Activated naive CD4-positive, alpha-beta T cell treated with anti-CD3 and anti-CD28 coated beads, Interleukin-2, amount 50 U/mL, for 24 hours (primary cell): ENCODE results near the gene PRXL2A.
"Not testable (repeated sequence)": the region's sequence is repeated elsewhere in the genome, so short reads cannot be mapped to it uniquely, and the experiment has no call there.

Source experiments
- H3K27ac Mint-ChIP-seq: one replicate; pipeline ENCODE4 v1.8.0; 2021; ENCODE audit warnings: mild to moderate bottlenecking, mixed read lengths
- H3K27me3 Mint-ChIP-seq: one replicate; pipeline ENCODE4 v1.8.0; 2021; ENCODE audit warnings: mixed read lengths
- H3K36me3 Mint-ChIP-seq: one replicate; pipeline ENCODE4 v1.8.0; 2021; ENCODE audit warnings: mixed read lengths
- H3K4me1 Mint-ChIP-seq: one replicate; pipeline ENCODE4 v1.8.0; 2021; ENCODE audit warnings: mixed read lengths
- H3K4me3 Mint-ChIP-seq: one replicate; pipeline ENCODE4 v1.8.0; 2021; ENCODE audit warnings: mild to moderate bottlenecking, mixed read lengths
- H3K9me3 Mint-ChIP-seq: one replicate; pipeline ENCODE4 v1.8.0; 2021; ENCODE audit warnings: mixed read lengths

The PRXL2A gene

DNA sequence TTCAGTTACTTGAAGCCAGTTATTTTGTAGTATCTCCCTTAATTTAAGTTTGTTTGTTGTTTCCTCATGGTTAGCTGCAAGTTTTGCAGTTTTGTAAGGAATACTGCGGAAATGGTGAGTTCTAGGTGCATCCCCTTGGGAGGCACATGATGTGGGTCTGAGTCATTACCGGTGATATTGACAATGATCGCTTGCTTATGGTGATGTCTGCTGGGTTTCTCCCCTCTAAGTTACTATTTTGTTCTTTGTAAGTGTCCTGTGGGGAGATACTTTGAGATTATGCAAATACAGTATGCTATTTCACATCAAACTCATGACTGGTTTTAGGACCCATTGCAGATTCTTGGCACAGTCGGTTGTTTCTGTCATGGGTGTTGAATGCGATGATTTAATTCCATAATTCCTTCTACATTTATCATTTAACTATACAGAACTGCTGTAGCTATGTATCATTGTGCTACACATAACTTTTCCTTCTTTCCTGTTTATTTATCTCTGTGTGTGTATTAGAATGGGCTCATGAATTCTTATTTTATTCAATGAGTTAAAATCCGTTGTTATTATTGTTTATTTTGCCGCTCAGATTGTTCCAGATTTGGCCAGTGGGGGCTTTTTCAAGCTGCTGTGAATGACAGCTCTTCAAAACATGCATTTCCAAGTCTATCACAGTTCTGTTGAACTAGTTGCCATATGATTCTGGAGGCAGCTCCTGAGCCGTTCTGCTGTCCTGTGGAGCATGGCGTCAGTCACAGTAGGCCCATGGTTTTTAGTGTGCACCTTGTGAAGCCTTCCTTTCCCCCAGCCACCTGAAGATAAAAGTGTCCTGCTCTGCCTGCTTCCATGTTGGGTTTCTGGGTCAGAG, 64.1 kb downstream of the PRXL2A start:
- H3K27me3 Mint-ChIP-seq = no peaks in the 10 kb centered on the region
- H3K4me3 Mint-ChIP-seq = peak overlapping the region; percentile 45
- peaks cover 5% of the 10 kb centered on the region for H3K36me3 Mint-ChIP-seq
- H3K27ac Mint-ChIP-seq = peak overlapping the region; percentile 98
- H3K4me1 Mint-ChIP-seq = peaks cover 93% of the 10 kb centered on the region
- no peaks in the 10 kb centered on the region for H3K9me3 Mint-ChIP-seq

DNA sequence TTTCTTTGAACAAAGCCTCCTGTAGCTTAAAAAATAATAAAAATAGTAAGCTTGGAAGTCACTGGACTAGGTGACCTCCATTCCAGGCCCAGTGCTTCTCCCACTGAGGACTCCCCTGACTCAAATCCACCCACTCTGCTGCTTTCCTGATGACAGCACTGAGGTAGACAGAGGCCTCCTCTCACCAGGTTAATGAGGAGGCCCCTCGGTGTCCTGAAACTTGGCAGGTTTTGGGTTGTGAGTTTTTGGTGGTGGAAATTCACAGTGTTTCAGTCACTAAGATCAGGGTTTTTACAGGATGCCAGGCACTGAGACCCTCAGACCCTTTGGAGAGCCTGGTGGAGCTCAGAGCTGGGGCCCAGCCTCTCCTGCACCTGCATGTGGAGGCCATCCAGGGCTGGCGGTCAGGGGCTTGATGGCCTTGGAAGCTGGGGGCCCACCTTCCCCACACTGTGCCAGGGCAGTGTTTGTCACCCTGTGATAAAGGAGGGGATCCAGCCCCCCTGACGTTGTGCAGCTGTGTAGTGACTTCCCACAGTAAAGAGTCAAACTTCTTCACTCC, 64.8 kb downstream of the PRXL2A start:
- Mint-ChIP-seq H3K27ac (peak overlapping the region; percentile 98), H3K4me3 (peak overlapping the region; percentile 45), H3K36me3 (peaks cover 10% of the 10 kb centered on the region), H3K9me3 (peaks cover 4% of the 10 kb centered on the region), H3K4me1 (peaks cover 93% of the 10 kb centered on the region), H3K27me3 (no peaks in the 10 kb centered on the region)

DNA sequence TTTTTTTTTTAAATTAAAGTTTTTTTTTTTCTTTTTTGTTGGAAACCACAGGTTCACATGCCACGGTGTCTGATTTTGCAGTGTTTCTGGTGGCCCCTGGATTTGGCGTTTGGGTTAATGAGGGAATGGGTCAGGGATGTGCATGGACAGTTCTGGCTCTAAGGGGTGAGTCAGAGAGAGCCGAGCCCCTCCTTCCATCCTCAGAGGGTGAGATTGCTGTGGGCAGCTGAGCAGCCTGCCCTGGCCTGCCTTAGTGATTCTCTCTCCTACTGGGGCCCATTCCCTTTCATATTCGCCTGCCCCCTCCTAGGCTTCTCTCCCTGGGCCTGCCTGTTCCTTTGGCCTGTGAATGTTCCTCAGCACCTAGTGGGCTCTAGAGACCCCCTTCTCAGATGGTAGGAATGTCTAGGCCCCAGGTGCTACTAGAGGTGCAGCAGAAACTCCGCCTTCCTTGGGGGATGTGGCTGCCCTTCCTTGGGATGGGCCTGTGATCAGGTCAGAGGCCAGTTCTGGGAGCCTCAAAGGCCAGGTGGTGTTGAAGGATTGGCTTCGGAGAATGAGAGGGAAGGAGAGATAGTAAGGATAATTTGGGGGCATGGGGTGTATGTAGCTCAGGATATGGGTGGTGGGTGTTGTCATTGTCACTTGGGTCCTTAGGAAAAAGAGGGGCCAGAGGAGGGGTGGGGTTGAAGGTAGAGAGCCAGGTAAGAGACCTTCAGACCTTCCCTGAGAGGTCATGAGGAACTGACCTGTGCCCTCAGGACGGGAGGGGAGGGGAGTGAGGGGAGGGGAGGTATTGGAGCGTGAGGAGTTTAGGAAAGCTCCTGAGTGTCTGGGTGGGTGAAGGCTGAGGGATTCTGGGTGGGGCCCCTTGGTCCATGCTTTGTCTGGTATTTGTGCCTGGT, 65.6 kb downstream of the PRXL2A start:
- Mint-ChIP-seq H3K9me3 (peaks cover 5% of the 10 kb centered on the region), H3K36me3 (peaks cover 13% of the 10 kb centered on the region), H3K27me3 (no peaks in the 10 kb centered on the region), H3K4me1 (peaks cover 91% of the 10 kb centered on the region), H3K27ac (peak overlapping the region; percentile 98), H3K4me3 (peak overlapping the region; percentile 45)

DNA sequence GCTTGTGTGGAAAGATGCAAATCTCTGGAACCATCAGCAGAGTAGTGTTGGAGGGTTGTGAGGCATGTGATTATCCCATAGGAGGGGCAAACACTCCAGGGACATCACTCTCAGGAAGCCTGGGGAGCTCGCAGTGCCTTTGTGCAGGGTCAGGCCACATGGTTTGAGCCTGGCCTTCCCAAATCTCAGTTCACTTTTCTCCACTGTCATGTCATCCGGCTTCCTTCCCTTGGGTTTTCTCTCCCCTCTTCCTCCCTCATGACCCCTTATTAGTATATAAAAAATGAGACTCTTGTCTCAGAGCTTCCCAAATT, 66.2 kb downstream of the PRXL2A start:
- Mint-ChIP-seq H3K4me1 (peaks cover 85% of the 10 kb centered on the region), H3K27me3 (no peaks in the 10 kb centered on the region), H3K4me3 (peak overlapping the region; percentile 45), H3K9me3 (peaks cover 5% of the 10 kb centered on the region), H3K27ac (peak overlapping the region; percentile 98), H3K36me3 (peaks cover 13% of the 10 kb centered on the region)

DNA sequence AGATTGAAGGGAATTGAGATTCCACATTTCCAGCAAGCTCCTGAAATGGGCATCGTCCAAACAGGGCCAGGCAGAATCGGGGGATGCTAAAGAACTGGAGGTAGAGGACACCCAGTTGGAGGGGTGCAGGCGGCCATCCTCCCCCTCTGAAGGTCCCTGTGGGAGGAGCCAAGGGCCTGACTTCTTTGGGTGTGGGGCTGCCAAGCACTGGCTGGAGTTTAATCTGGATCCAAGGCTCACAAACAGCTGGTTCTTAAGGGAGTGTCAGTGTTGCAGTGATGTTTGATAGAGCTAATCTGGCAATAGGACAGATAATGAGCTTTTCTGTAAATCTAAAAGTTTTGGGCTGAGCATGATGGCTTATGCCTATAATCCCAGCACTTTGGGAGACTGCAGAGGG, 66.6 kb downstream of the PRXL2A start:
- H3K4me1 Mint-ChIP-seq = peaks cover 82% of the 10 kb centered on the region
- H3K27me3 Mint-ChIP-seq = no peaks in the 10 kb centered on the region
- H3K4me3 Mint-ChIP-seq = peak overlapping the region; percentile 15
- peaks cover 13% of the 10 kb centered on the region for H3K36me3 Mint-ChIP-seq
- H3K27ac Mint-ChIP-seq = peak overlapping the region; percentile 98
- peaks cover 5% of the 10 kb centered on the region for H3K9me3 Mint-ChIP-seq

DNA sequence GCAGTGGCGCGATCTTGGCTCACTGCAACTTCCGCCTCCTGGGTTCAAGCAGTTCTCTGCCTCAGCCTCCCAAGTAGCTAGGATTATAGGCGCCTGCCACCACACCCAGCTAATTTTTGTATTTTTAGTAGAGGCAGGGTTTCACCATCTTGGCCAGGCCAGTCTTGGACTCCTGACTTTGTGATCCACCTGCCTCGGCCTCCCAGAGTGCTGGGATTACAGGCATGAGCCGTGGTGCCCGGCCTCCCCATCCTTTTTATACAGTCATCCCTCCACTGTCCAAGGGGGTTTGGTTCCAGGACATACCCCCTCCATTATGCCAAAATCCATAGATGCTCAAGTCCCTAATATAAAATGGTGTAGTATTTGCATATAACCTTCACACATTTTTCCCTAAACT, 67.3 kb downstream of the PRXL2A start:
- Mint-ChIP-seq H3K27ac (peak overlapping the region; percentile 87), H3K4me3 (peak overlapping the region; percentile 49), H3K4me1 (peaks cover 82% of the 10 kb centered on the region), H3K36me3 (peaks cover 15% of the 10 kb centered on the region)
- not testable (repeated sequence) for H3K27me3 Mint-ChIP-seq, H3K9me3 Mint-ChIP-seq

DNA sequence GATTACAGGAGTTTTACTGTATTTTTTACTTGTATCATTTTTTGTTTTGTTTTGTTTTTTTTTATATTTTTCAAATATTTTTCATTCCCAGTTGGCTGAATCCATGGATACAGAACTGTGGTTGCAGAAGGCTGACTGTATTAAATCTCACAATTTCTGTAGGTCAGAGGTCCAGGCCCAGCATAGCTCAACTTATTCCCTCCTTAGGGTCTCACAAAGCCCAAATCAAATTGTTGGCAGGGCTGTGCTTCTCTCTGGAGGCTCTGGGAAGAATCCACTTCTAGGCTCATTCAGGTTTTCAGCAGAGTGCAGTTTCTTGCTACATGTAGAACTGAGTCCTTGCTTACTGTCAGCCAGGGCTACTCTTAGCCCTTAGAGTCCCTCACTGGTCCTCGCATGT, 68.3 kb downstream of the PRXL2A start:
- Mint-ChIP-seq H3K9me3 (peaks cover 5% of the 10 kb centered on the region), H3K4me3 (no peak overlapping the region), H3K36me3 (peaks cover 17% of the 10 kb centered on the region), H3K27me3 (no peaks in the 10 kb centered on the region), H3K4me1 (peaks cover 80% of the 10 kb centered on the region), H3K27ac (peak overlapping the region; percentile 95)

DNA sequence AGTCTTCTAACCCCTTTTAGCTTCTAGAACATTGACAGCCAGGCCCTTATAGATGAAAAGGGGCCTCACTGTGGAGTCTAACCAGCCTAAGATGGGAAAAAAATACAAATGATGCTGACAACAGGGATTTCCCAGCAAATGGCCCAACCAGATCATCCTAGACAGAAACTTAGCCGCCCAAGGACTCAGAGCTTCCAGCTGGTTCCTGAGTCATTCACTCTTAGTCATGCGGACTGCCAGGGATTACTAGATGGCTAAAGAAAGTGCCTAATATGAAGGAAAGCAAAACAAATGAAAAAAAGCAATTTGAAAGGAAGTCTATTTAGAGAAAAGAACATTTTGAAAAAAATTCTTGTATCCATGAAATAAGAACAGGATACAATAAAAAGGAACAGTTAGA, 69.5 kb downstream of the PRXL2A start:
- H3K9me3 Mint-ChIP-seq = peaks cover 5% of the 10 kb centered on the region

DNA sequence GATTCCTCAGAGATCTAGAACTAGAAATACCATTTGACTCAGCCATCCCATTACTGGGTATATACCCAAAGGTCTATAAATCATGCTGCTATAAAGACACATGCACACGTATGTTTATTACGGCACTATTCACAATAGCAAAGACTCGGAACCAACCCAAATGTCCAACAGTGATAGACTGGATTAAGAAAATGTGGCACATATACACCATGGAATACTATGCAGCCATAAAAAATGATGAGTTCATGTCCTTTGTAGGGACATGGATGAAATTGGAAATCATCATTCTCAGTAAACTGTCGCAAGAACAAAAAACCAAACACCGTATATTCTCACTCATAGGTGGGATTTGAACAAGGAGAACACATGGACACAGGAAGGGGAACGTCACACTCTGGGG, 72.0 kb downstream of the PRXL2A start:
- H3K4me3 Mint-ChIP-seq, H3K27me3 Mint-ChIP-seq, H3K9me3 Mint-ChIP-seq: not testable (repeated sequence)
- Mint-ChIP-seq H3K36me3 (peaks cover 19% of the 10 kb centered on the region), H3K4me1 (peaks cover 78% of the 10 kb centered on the region), H3K27ac (peak overlapping the region; percentile 91)

More for the DNA sequence above, 69.5 kb downstream of the PRXL2A start:
- peaks cover 17% of the 10 kb centered on the region for H3K36me3 Mint-ChIP-seq
- peak overlapping the region; percentile 74 for H3K4me3 Mint-ChIP-seq
- peaks cover 79% of the 10 kb centered on the region for H3K4me1 Mint-ChIP-seq
- peak overlapping the region; percentile 95 for H3K27ac Mint-ChIP-seq
- H3K27me3 Mint-ChIP-seq = no peaks in the 10 kb centered on the region

DNA sequence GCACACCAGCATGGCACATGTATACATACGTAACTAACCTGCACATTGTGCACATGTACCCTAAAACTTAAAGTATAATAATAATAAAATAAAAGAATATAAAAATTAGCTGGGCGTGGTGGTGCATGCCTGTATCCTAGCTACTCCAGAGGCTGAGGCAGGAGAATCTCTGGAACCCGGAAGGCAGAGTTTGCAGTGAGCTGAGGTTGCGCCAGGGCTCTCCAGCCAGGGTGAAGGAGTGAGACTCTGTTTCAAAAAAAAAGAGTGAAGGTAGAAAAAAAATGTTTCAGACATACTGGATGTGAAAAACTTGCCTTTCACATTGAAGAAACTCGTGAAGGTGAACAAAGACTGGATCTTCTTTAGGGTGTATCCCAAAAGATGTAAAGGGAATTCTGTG, 72.5 kb downstream of the PRXL2A start:
- Mint-ChIP-seq H3K4me1 (peaks cover 78% of the 10 kb centered on the region), H3K4me3 (no peak overlapping the region), H3K9me3 (peaks cover 5% of the 10 kb centered on the region), H3K36me3 (peaks cover 19% of the 10 kb centered on the region), H3K27ac (peak overlapping the region; percentile 91), H3K27me3 (no peaks in the 10 kb centered on the region)

DNA sequence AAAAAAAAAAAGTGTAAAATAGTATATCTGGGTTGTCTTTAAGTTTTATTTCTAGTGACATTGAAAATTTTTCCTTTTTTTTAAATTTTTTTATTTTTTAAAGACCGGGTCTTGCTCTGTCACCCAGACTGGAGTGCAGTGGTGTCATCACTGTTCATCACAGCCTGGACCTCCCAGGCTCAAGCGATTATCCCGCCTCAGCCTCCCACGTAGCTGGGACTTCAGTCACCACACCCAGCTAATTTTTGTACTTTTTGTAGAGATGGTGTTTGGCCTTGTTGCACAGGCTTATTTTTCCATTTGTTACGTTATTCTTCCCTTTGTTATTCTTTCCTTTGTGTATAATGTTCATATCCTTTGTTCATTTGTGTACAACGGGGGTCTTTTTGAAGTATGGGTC, 75.9 kb downstream of the PRXL2A start:
- H3K9me3 Mint-ChIP-seq = no peaks in the 10 kb centered on the region
- H3K27me3 Mint-ChIP-seq = no peaks in the 10 kb centered on the region
- H3K36me3 Mint-ChIP-seq = peaks cover 9% of the 10 kb centered on the region
- peak overlapping the region; percentile 92 for H3K27ac Mint-ChIP-seq
- peaks cover 88% of the 10 kb centered on the region for H3K4me1 Mint-ChIP-seq
- peak overlapping the region; percentile 70 for H3K4me3 Mint-ChIP-seq

DNA sequence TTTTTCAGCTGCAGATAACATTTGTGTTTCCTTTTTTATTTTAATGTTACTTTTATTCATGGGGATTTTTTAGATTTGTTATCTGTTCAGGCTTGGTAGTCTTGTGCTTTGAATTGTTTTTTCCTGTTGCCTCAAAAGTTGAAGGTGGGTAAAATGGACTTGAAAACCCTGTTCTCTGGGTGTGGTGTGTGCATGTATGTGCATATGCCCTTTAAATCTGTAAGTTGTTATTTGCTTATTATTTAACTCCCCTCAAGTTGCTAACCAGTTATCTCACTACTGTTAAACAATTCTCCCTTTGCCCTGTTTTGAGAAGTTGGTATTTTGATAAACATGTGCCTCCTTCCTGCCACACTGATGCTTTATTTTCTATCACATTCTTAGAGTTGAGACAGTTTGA, 76.3 kb downstream of the PRXL2A start:
- no peaks in the 10 kb centered on the region for H3K9me3 Mint-ChIP-seq
- no peaks in the 10 kb centered on the region for H3K27me3 Mint-ChIP-seq
- peaks cover 11% of the 10 kb centered on the region for H3K36me3 Mint-ChIP-seq
- H3K27ac Mint-ChIP-seq = peak overlapping the region; percentile 92
- H3K4me3 Mint-ChIP-seq = peak overlapping the region; percentile 70
- peaks cover 93% of the 10 kb centered on the region for H3K4me1 Mint-ChIP-seq

DNA sequence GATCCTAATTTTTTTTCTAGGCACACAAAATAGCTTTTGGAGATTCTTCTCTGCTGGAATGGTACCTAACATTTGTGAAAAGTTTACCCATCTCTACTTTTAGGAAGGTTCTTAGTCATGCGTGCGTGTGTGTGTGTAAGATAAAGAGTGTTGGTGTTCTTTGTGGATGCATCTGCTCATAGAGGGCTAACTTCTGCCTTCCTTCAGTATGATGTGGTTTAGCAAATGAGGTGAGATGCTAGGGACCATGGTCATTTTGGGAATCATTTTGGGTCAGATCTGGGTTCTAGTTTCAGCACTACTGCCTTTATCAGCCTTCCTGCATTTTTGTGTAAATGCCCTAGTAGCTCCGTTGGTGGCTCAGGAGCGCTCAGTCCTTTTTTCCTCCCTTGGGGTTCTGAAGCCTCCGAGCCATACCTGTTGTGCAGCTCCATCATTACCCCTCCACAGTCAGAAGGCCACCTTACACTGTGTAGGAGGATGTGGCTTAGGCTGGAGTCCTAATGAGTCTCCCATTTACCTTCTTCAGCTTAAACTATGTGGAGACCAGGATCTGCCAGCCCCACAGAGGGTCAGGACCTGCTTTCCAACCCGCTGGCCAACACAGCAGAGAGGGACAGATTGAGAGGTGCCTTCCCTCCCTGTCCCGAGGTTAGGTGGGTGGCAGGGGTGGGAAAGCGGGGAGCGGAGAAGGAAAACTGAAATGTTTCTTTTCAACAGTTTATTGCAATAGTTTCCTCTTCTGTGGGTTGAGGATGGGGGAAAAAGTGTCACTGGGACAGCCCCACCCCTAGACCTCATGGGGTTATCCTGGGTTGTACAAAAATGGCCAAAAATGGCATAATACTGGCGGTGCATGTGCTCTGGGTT, 77.0 kb downstream of the PRXL2A start:
- peak overlapping the region; percentile 69 for H3K4me3 Mint-ChIP-seq
- H3K27me3 Mint-ChIP-seq = no peaks in the 10 kb centered on the region
- H3K9me3 Mint-ChIP-seq = peaks cover 4% of the 10 kb centered on the region
- peak overlapping the region; percentile 92 for H3K27ac Mint-ChIP-seq
- peaks cover 15% of the 10 kb centered on the region for H3K36me3 Mint-ChIP-seq
- peaks cover 96% of the 10 kb centered on the region for H3K4me1 Mint-ChIP-seq

DNA sequence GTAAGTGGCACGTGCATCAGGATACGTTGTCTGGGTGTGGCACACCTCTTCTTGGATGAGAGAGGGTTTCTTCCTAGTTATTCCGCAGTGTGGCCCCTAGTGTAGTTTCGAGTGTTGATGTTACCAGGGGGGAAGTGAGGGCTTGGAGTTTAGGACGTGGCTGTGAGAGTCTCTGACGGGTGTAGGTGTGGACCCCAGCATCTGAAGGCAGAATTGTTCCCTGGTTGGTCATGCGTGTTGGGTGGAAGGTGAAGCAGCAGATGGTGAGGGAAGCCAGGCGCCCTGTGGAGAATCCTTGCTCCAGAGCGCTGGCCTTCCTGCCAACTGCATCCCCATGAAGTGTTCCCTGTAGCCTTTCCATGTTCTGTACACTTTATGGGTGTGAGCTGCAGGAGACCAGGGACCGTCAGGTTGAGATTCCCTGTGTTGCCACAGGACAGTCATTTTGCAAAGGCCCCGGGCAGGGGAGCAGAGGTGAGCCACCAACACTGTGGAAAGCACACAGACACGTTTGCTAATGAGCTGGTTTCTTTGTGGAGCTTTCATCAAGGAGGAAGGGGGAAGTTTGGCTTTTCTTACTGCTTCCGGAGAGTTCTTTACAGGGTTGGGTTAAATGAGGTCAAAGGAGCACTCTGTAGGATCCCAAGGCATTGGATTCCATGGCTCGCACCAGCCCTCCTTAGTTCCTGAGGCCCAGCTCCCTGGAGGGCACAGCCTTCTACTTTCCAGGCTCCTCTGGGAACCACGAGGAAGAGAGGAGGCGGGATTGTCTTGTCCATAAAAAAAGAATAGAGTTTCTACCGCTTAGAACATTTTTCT, 77.8 kb downstream of the PRXL2A start:
- Mint-ChIP-seq H3K36me3 (peaks cover 18% of the 10 kb centered on the region), H3K9me3 (peaks cover 5% of the 10 kb centered on the region), H3K27me3 (no peaks in the 10 kb centered on the region), H3K27ac (peak overlapping the region; percentile 92), H3K4me3 (peak overlapping the region; percentile 69), H3K4me1 (peaks cover 97% of the 10 kb centered on the region)
